Hepatocyte (in vitro differentiated cells): ENCODE results near the gene HOXB3. TPM values are rescaled to one million over a fixed set of nuclear protein-coding genes. Genes with fewer than 3 reads are reported as not detected.
A peak's percentile ranks its signal among the peaks of the same experiment; 100 is the strongest.

Source experiments
- DNase-seq: peaks from one replicate; pipeline ENCODE4 v3.0.0-alpha.2; 2016; ENCODE audit warnings: low spot score
- H2AFZ ChIP-seq: fragments of 200-600 bp; sonication (generic); 2 replicates; pipeline ENCODE4 v1.6.0; 2016; ENCODE audit warnings: antibody characterized with exemption, mild to moderate bottlenecking
- H3K27ac ChIP-seq: fragments of 200-600 bp; sonication (generic); 2 replicates; pipeline ENCODE4 v1.5.1; 2016; ENCODE audit warnings: mild to moderate bottlenecking
- H3K27me3 ChIP-seq: fragments of 200-600 bp; sonication (generic); 2 replicates; pipeline ENCODE4 v1.6.1; 2016
- H3K36me3 ChIP-seq: fragments of 200-600 bp; sonication (generic); replicated peaks from 2 replicates; pipeline ENCODE4 v1.5.1; 2016; ENCODE audit warnings: low read depth; ENCODE audit not compliant: insufficient read depth
- H3K4me1 ChIP-seq: fragments of 200-600 bp; sonication (generic); 2 replicates; pipeline ENCODE4 v1.5.1; 2016; ENCODE audit warnings: mild to moderate bottlenecking, moderate library complexity; ENCODE audit not compliant: insufficient read depth
- H3K4me2 ChIP-seq: fragments of 200-600 bp; sonication (generic); 2 replicates; pipeline ENCODE4 v1.6.0; 2016
- H3K4me3 ChIP-seq: fragments of 200-600 bp; sonication (generic); 2 replicates; pipeline ENCODE4 v1.5.1; 2016; ENCODE audit warnings: mild to moderate bottlenecking
- H3K79me2 ChIP-seq: fragments of 200-600 bp; sonication (generic); 2 replicates; pipeline ENCODE4 v1.6.0; 2017; ENCODE audit warnings: mild to moderate bottlenecking
- H3K9me2 ChIP-seq: fragments of 200-600 bp; sonication (generic); replicated peaks from 2 replicates; pipeline ENCODE4 v1.6.0; 2017; ENCODE audit warnings: mild to moderate bottlenecking; ENCODE audit not compliant: insufficient read depth
- H3K9me3 ChIP-seq: fragments of 200-600 bp; sonication (generic); 2 replicates; pipeline ENCODE4 v1.5.1; 2016; ENCODE audit warnings: low read depth, mild to moderate bottlenecking
- H4K20me1 ChIP-seq: fragments of 200-600 bp; sonication (generic); 2 replicates; pipeline ENCODE4 v1.6.0; 2016; ENCODE audit warnings: mild to moderate bottlenecking; ENCODE audit not compliant: insufficient read depth, poor library complexity, severe bottlenecking
- EZH2 ChIP-seq: fragments of 200-600 bp; sonication (generic); IDR thresholded peaks from 2 replicates; pipeline ENCODE4 v1.6.1; 2016; ENCODE audit warnings: antibody characterized with exemption, mild to moderate bottlenecking, borderline replicate concordance
- EZH2phosphoT487 ChIP-seq: fragments of 200-600 bp; sonication (generic); IDR thresholded peaks from one replicate; pipeline ENCODE4 v1.6.1; 2018; ENCODE audit warnings: antibody characterized with exemption, mild to moderate bottlenecking, low read depth, moderate library complexity; ENCODE audit not compliant: unreplicated experiment, severe bottlenecking
- WGBS: methylation state at CpG from one replicate; pipeline ENCODE4 v1.1.6; 2016; ENCODE audit warnings: low lambda C conversion rate; ENCODE audit errors: missing lambda C conversion rate; 5-methylcytosine and 5-hydroxymethylcytosine counted together
- polyA plus RNA-seq: library from polyadenylated mRNA; unstranded; fragments of >200 nt; fragmentation: Nextera tagmentation; extraction: Ambion mirVana; gene quantifications from 2 replicates; pipeline ENCODE4 v1.2.1, GENCODE V29; 2016
- total RNA-seq: library from RNA; depleted of rRNA; stranded (reverse); fragments of >200 nt; gene quantifications from 2 replicates; pipeline ENCODE4 v1.2.3, GENCODE V29; 2014
- TF ChIP-seq, protein P1 (sequence below): fragments of 200-600 bp; sonication (generic); IDR thresholded peaks from 2 replicates; pipeline ENCODE4 v1.5.1; 2016; ENCODE audit warnings: antibody characterized with exemption, mild to moderate bottlenecking; ENCODE audit not compliant: poor library complexity

HOXB3 gene
- total and polyA plus RNA-seq, 2 experiments from 2014 or later: 1.8 to 5.9 TPM

GRCh38 chr17:48601539-48602425, 11.7 kb upstream of the HOXB3 start:
- H3K79me2 ChIP-seq: no peaks in the 10 kb centered on the region
- H3K9me3 ChIP-seq: no peaks in the 10 kb centered on the region
- no peak overlapping the region for H3K27ac ChIP-seq
- 10% methylated on average over 35 of the region's 35 CpGs for WGBS
- H4K20me1 ChIP-seq: no peaks in the 10 kb centered on the region
- peaks cover 10% of the 10 kb centered on the region for H3K4me1 ChIP-seq
- H3K4me3 ChIP-seq: peak overlapping the region; percentile 2
- H3K36me3 ChIP-seq: no peaks in the 10 kb centered on the region
- TF ChIP-seq, protein P1, sequence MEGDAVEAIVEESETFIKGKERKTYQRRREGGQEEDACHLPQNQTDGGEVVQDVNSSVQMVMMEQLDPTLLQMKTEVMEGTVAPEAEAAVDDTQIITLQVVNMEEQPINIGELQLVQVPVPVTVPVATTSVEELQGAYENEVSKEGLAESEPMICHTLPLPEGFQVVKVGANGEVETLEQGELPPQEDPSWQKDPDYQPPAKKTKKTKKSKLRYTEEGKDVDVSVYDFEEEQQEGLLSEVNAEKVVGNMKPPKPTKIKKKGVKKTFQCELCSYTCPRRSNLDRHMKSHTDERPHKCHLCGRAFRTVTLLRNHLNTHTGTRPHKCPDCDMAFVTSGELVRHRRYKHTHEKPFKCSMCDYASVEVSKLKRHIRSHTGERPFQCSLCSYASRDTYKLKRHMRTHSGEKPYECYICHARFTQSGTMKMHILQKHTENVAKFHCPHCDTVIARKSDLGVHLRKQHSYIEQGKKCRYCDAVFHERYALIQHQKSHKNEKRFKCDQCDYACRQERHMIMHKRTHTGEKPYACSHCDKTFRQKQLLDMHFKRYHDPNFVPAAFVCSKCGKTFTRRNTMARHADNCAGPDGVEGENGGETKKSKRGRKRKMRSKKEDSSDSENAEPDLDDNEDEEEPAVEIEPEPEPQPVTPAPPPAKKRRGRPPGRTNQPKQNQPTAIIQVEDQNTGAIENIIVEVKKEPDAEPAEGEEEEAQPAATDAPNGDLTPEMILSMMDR: no peak
- TF ChIP-seq EZH2: peak; percentile 33
- no peak for TF ChIP-seq EZH2phosphoT487
- H3K4me2 ChIP-seq: peak overlapping the region; percentile 71
- peak; percentile 30 for DNase-seq
- peaks cover 99% of the 10 kb centered on the region for H3K27me3 ChIP-seq
- no peaks in the 10 kb centered on the region for H3K9me2 ChIP-seq
- H2AFZ ChIP-seq: no peak overlapping the region

DNA sequence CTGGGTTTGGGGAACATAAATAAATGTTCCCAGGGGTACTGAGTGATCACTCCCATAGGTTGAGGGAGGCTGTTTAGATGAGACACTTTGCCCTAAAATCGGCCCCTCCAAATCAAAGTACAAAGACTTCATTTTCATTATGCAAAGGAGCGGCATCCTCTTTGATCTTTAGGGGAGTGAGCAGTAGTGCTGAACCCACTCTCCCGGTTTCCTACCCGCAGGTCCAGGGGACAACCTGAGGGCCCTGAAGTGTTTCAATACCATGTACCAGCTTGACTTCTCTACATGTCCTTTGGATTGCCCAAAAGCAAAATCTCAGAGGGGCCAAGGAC, 11.1 kb upstream of the HOXB3 start:
- Histone ChIP-seq H3K27me3 (peaks cover 99% of the 10 kb centered on the region), H2AFZ (no peak overlapping the region), H3K4me2 (peak overlapping the region; percentile 71), H3K4me3 (no peak overlapping the region), H3K9me2 (no peaks in the 10 kb centered on the region), H3K27ac (peak overlapping the region; percentile 30), H3K4me1 (peaks cover 10% of the 10 kb centered on the region), H3K9me3 (no peaks in the 10 kb centered on the region), H3K79me2 (no peaks in the 10 kb centered on the region), H4K20me1 (no peaks in the 10 kb centered on the region), H3K36me3 (no peaks in the 10 kb centered on the region)
- 22% methylated on average over 4 of the region's 4 CpGs for WGBS
- DNase-seq: no peak
- TF ChIP-seq EZH2phosphoT487: no peak
- no peak for TF ChIP-seq EZH2
- TF ChIP-seq, protein P1: no peak

- no peaks in the 10 kb centered on the region for H4K20me1 ChIP-seq
- WGBS: 11% methylated on average over 17 of the region's 17 CpGs
- H3K4me3 ChIP-seq: no peak overlapping the region
Measured at GRCh38 chr17:48600244-48601098, 10.4 kb upstream of the HOXB3 start.

More at GRCh38 chr17:48600244-48601098, 10.4 kb upstream of the HOXB3 start:
- Histone ChIP-seq H3K9me3 (no peaks in the 10 kb centered on the region), H3K9me2 (no peaks in the 10 kb centered on the region), H3K79me2 (no peaks in the 10 kb centered on the region), H2AFZ (no peak overlapping the region), H3K27ac (peak overlapping the region; percentile 30), H3K4me1 (peaks cover 10% of the 10 kb centered on the region), H3K4me2 (peak overlapping the region; percentile 71), H3K27me3 (peaks cover 98% of the 10 kb centered on the region), H3K36me3 (no peaks in the 10 kb centered on the region)
- peak; percentile 37 for DNase-seq
- TF ChIP-seq, protein P1: no peak
- TF ChIP-seq EZH2: peak; percentile 7
- no peak for TF ChIP-seq EZH2phosphoT487
